ENCODE results near the gene TASOR2. TPM values are rescaled to one million over a fixed set of nuclear protein-coding genes. Genes with fewer than 3 reads are reported as not detected.

The TASOR2 gene
- total RNA-seq, 1 experiment from 2014 or later: 57.4 TPM

GRCh38 chr10:5648494-5649457 is 35.9 kb upstream of the TASOR2 start:
- ChIA-PET POLR2A (no interaction called here), CTCF (no interaction called here)
- Histone ChIP-seq H3K27me3 (ENCODE audit: control insufficient read depth, insufficient read depth, low read length) (no peaks in the 10 kb centered on the region), H3K36me3 (ENCODE audit: control insufficient read depth, insufficient read depth, low read length) (no peaks in the 10 kb centered on the region), H3K4me1 (ENCODE audit: control insufficient read depth, insufficient read depth, low read length) (no peaks in the 10 kb centered on the region), H3K4me3 (ENCODE audit: low read depth in 2 of 2, low read length in 2 of 2) (no peak overlapping the region), H3K27ac (ENCODE audit: low read length) (no peak overlapping the region), H3K9me3 (ENCODE audit: control insufficient read depth, insufficient read depth, low read depth, low read length) (no peaks in the 10 kb centered on the region)
- DNase-seq (ENCODE audit: low read depth, low spot score) (no peak), ATAC-seq (peak; percentile 51)
- no peak for TF ChIP-seq POLR2AphosphoS5 (IDR thresholded peaks at IDR 0.05; ENCODE audit: low read depth, low read length)
- TF ChIP-seq SIN3A (IDR thresholded peaks at IDR 0.05; ENCODE audit: borderline replicate concordance, insufficient read depth, low read depth, low read length): no peak
- TF ChIP-seq, protein P1, sequence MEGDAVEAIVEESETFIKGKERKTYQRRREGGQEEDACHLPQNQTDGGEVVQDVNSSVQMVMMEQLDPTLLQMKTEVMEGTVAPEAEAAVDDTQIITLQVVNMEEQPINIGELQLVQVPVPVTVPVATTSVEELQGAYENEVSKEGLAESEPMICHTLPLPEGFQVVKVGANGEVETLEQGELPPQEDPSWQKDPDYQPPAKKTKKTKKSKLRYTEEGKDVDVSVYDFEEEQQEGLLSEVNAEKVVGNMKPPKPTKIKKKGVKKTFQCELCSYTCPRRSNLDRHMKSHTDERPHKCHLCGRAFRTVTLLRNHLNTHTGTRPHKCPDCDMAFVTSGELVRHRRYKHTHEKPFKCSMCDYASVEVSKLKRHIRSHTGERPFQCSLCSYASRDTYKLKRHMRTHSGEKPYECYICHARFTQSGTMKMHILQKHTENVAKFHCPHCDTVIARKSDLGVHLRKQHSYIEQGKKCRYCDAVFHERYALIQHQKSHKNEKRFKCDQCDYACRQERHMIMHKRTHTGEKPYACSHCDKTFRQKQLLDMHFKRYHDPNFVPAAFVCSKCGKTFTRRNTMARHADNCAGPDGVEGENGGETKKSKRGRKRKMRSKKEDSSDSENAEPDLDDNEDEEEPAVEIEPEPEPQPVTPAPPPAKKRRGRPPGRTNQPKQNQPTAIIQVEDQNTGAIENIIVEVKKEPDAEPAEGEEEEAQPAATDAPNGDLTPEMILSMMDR (IDR thresholded peaks at IDR 0.05): no peak
- no peak for TF ChIP-seq TCF7L2 (IDR thresholded peaks at IDR 0.05; ENCODE audit: low read depth, low read length)
- TF ChIP-seq REST (IDR thresholded peaks at IDR 0.05; ENCODE audit: insufficient read depth in 1 of 2, low read depth in 2 of 2, low read length in 1 of 2): no peak
- in situ Hi-C loops (cut with HindIII; ENCODE audit: low pct_unique_long_range_greater_than_20kb, low sequenced_read_pairs): no loop called here
- intact Hi-C loops (cut with micrococcal nuclease; ENCODE audit: unreplicated experiment): no loop called here
- no TSS peak for BruUV-seq (replicated peaks)

DNA sequence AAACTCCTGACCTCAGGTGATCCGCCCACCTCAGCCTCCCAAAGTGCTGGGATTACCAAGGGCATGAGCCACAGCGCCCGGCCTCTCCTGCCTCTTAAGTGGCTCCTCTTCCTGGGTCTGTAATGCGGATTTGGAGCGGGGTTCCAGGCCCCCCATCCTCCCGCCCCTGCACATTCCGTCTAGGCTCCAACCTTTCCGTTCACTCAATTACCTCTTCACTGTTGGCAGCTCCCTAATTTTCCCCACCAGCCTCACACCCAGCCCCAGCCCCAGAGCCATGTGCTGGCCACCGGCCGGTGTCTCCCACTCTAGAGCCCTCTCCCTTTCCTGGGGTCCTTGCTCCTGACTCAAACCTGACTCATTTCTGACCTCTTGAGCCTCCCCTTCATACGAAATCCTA is 34.9 kb upstream of the TASOR2 start:
- TF ChIP-seq REST (IDR thresholded peaks at IDR 0.05; ENCODE audit: insufficient read depth in 1 of 2, low read depth in 2 of 2, low read length in 1 of 2): no peak
- DNase-seq (ENCODE audit: low read depth, low spot score): no peak
- Histone ChIP-seq H3K36me3 (ENCODE audit: control insufficient read depth, insufficient read depth, low read length) (no peaks in the 10 kb centered on the region), H3K27me3 (ENCODE audit: control insufficient read depth, insufficient read depth, low read length) (no peaks in the 10 kb centered on the region), H3K4me3 (ENCODE audit: low read depth in 2 of 2, low read length in 2 of 2) (no peak overlapping the region), H3K4me1 (ENCODE audit: control insufficient read depth, insufficient read depth, low read length) (no peaks in the 10 kb centered on the region), H3K9me3 (ENCODE audit: control insufficient read depth, insufficient read depth, low read depth, low read length) (no peaks in the 10 kb centered on the region), H3K27ac (ENCODE audit: low read length) (no peak overlapping the region)
- in situ Hi-C loops (cut with HindIII; ENCODE audit: low pct_unique_long_range_greater_than_20kb, low sequenced_read_pairs): no loop called here
- CTCF ChIA-PET: no interaction called here
- BruUV-seq (replicated peaks): no TSS peak
- POLR2A ChIA-PET: no interaction called here
- no peak for ATAC-seq
- intact Hi-C loops (cut with micrococcal nuclease; ENCODE audit: unreplicated experiment): no loop called here

Data from Panc1 (cell line).